ENCODE data around the gene HOXC12. TPM values are rescaled to one million over a fixed set of nuclear protein-coding genes. Genes with fewer than 3 reads are reported as not detected.

HOXC12 gene
- total RNA-seq, 1 donor from 2014 or later = not detected

DNA sequence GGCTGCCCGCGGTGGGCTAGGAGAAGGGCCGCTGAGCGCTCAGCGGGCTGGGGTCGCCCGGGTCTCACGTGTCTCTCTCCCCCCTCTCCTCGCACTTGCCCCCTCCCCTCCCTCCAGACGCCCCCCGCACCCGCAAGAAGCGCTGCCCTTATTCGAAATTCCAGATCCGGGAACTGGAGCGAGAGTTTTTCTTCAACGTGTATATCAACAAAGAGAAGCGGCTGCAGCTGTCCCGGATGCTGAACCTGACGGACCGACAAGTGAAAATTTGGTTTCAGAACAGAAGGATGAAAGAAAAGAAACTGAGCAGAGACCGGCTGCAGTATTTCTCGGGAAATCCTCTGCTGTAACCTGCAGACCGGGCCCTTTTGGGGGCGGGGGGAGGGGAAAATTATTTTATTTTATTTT, 20.4 kb downstream of the HOXC12 start:
- Mint-ChIP-seq H3K27ac (ENCODE audit: unreplicated experiment) (no peak overlapping the region), H3K36me3 (ENCODE audit: low read depth) (peaks cover 7% of the 10 kb centered on the region), H3K27me3 (ENCODE audit: low read depth) (peaks cover 98% of the 10 kb centered on the region), H3K4me3 (no peak overlapping the region), H3K4me1 (no peaks in the 10 kb centered on the region), H3K9me3 (no peaks in the 10 kb centered on the region)
- DNase-seq (ENCODE audit: low read depth, low spot score) = no peak
- TF ChIP-seq, protein P1, sequence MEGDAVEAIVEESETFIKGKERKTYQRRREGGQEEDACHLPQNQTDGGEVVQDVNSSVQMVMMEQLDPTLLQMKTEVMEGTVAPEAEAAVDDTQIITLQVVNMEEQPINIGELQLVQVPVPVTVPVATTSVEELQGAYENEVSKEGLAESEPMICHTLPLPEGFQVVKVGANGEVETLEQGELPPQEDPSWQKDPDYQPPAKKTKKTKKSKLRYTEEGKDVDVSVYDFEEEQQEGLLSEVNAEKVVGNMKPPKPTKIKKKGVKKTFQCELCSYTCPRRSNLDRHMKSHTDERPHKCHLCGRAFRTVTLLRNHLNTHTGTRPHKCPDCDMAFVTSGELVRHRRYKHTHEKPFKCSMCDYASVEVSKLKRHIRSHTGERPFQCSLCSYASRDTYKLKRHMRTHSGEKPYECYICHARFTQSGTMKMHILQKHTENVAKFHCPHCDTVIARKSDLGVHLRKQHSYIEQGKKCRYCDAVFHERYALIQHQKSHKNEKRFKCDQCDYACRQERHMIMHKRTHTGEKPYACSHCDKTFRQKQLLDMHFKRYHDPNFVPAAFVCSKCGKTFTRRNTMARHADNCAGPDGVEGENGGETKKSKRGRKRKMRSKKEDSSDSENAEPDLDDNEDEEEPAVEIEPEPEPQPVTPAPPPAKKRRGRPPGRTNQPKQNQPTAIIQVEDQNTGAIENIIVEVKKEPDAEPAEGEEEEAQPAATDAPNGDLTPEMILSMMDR (conservative IDR thresholded peaks at IDR 0.05) = no peak

DNA sequence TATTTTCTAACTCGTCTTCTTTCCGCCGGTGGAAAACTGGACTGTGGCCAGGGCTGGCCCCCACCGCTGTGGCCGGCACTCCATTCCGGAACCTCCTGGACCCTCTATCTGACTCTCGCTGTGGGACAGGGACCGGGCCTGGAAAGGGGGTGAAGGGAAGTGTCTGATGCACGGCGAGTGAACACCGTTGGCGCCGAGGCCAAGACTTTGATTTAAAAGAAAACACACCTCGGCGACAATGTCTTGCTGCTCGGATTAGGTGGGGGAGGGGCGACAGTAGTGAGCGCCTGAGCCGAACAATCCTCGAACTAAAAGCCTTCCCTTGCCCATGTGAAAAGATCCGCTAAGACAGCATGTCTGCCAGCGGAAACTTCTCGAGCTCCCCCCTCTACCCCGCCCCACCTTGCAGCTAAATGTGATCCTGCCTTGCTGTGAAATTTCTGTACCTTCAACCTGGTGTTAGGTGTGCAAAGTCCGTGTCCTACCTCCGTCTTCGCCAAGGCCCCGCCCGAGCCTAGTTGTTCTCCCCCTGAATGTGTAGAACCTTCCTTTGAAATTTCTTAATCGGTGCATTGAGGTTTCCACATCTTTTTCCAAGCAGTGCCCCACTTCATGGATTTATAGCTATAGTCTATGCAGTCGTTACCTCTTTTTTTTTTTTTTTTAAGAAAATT, 20.9 kb downstream of the HOXC12 start:
- no peak for DNase-seq (ENCODE audit: low read depth, low spot score)
- peaks cover 7% of the 10 kb centered on the region for H3K36me3 Mint-ChIP-seq (ENCODE audit: low read depth)
- no peaks in the 10 kb centered on the region for H3K4me1 Mint-ChIP-seq
- H3K4me3 Mint-ChIP-seq = no peak overlapping the region
- no peaks in the 10 kb centered on the region for H3K9me3 Mint-ChIP-seq
- H3K27ac Mint-ChIP-seq (ENCODE audit: unreplicated experiment) = no peak overlapping the region
- TF ChIP-seq, protein P1 (conservative IDR thresholded peaks at IDR 0.05) = no peak
- H3K27me3 Mint-ChIP-seq (ENCODE audit: low read depth) = peaks cover 98% of the 10 kb centered on the region

DNA sequence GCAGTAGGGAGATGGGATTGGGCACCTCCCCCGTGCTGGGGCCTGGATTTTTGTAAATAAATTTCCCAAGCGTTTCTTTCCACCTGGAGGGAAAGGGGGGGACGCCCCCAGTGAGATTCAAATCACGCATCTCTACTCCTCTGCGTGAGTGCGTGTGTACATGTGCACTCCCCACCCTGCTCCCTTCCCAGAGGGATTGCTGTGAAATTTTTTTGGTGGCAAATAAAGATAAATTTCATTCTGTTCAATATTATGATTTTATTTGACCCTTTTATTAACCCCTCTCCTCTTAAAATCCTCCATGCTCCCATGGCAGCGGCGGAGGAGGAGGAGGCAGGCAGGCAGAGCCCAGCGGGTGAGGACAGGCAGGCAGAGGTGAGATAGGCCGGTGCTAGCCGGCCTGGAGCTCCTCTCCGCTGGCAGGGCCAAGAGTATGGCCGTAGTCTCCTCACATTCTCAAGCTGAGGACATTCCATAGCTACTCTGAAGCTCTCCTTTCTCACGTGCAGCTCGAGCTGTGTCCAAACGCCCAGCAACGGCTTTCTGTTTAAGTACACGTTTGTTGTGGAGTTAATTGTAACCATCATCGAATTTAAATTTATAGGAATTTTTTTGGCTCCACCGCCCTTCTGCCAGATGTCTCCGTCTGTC, 21.6 kb downstream of the HOXC12 start:
- Mint-ChIP-seq H3K4me1 (no peaks in the 10 kb centered on the region), H3K4me3 (no peak overlapping the region), H3K9me3 (no peaks in the 10 kb centered on the region), H3K27me3 (ENCODE audit: low read depth) (peaks cover 98% of the 10 kb centered on the region), H3K36me3 (ENCODE audit: low read depth) (peaks cover 7% of the 10 kb centered on the region), H3K27ac (ENCODE audit: unreplicated experiment) (no peak overlapping the region)
- TF ChIP-seq, protein P1 (conservative IDR thresholded peaks at IDR 0.05) = no peak
- DNase-seq (ENCODE audit: low read depth, low spot score) = no peak

DNA sequence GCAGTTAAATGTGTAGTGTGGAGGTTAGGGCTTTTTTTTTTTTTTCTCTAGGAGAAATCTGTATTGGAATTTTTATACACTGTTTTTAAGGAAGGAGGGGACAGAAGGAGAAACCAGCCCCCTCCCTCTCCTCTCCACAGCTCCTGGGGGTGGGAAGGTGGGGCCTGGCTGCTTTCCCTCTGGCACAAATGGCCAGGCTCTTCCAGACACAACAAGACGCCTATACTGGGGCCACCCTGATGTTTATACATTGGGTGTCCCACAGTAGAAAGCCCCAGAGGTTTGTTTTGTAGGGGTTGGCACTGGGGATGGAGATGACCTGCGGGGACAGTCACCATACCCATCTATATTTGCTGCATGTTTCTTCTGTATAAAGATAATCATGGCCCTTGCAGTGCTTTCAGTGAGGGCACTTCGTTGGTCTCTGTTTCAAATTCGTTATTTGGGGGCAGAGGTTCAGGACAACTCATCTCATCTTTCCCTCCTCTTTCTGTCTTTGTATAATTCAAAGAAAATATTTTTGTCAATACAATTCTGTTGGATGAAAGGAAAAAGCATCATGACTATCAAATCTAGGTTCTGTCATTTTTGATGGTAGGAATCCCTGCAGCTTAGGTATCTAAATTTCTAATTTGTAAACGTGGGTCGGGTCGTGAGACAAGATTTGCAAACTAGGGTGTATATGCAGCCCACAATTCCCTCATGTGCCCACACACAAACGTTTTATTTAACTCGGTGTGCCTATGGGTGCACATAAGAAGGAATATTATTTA, 22.3 kb downstream of the HOXC12 start:
- Mint-ChIP-seq H3K36me3 (ENCODE audit: low read depth) (peaks cover 7% of the 10 kb centered on the region), H3K27me3 (ENCODE audit: low read depth) (peaks cover 98% of the 10 kb centered on the region)

More for the DNA sequence above, 22.3 kb downstream of the HOXC12 start:
- Mint-ChIP-seq H3K4me1 (no peaks in the 10 kb centered on the region), H3K9me3 (no peaks in the 10 kb centered on the region), H3K4me3 (no peak overlapping the region), H3K27ac (ENCODE audit: unreplicated experiment) (no peak overlapping the region)
- DNase-seq (ENCODE audit: low read depth, low spot score) = no peak
- TF ChIP-seq, protein P1 (conservative IDR thresholded peaks at IDR 0.05) = no peak
